Measurements from ENCODE around the gene ABCC10. TPM values are rescaled to one million over a fixed set of nuclear protein-coding genes. Genes with fewer than 3 reads are reported as not detected.

The ABCC10 gene
- total RNA-seq, 6 experiments from 2014 or later: 5.8 to 10.7 (median 7.5) TPM

DNA sequence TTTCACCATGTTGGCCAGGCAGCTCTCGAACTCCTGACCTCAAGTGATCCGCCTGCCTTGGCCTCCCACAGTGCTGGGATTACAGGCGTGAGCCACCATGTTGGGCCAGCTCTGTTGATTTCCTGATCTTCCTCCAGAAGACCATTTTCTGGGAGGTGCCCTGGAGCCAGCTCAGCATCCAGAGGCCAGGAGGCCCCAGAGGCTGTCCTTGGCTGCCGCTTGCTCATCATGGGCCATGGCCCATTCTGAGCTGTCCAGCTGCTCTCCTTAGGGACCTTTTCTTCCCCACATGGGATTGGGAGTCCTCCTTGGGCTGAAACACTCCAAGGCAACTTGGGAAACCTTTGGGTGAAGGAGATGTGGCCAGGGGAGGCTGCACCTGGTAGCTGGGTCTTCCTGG lies 67.4 kb downstream of the ABCC10 start:
- no peak overlapping the region for H3K27ac ChIP-seq

DNA sequence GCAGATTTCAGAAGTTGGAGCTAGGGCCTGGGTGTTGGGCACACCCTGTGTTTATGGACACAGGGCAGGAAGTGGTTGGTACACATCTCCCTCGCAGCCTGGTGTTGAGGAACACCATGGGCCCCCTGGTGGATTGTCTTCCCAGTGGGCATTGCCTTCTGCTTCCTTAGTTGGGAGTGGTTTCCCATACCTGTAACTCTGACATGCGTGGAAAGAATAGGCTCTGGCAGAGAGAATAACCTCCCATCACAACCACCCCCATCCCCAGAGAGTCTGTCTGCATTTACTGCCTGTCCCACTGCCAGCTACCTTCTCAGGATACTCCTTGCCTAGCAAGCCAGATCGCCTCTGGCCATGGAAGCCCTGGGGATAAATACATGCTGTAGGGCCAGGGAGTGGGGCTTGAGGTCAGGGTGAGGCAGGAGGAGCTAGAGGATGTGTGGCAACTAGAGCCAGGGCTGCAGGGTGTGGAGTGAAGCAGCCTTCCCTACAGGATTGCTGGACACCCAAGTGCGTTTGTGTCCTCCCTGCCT lies 68.1 kb downstream of the ABCC10 start:
- DNase-seq (no peak), ATAC-seq (no peak)
- WGBS (ENCODE audit: insufficient coverage, low coverage, low lambda C conversion rate, missing lambda C conversion rate): 100% methylated on average over 2 of the region's 4 CpGs
- no peaks in the 10 kb centered on the region for H3K9me3 ChIP-seq
- H3K4me3 ChIP-seq: no peak overlapping the region
- no peak overlapping the region for H3K27ac ChIP-seq
- peaks cover 0 to 23% (median 11%) of the 10 kb centered on the region in 4 donors for H3K4me1 ChIP-seq
- H3K36me3 ChIP-seq: peaks cover 0 to 20% (median 2%) of the 10 kb centered on the region in 4 donors
- TF ChIP-seq, protein P1, sequence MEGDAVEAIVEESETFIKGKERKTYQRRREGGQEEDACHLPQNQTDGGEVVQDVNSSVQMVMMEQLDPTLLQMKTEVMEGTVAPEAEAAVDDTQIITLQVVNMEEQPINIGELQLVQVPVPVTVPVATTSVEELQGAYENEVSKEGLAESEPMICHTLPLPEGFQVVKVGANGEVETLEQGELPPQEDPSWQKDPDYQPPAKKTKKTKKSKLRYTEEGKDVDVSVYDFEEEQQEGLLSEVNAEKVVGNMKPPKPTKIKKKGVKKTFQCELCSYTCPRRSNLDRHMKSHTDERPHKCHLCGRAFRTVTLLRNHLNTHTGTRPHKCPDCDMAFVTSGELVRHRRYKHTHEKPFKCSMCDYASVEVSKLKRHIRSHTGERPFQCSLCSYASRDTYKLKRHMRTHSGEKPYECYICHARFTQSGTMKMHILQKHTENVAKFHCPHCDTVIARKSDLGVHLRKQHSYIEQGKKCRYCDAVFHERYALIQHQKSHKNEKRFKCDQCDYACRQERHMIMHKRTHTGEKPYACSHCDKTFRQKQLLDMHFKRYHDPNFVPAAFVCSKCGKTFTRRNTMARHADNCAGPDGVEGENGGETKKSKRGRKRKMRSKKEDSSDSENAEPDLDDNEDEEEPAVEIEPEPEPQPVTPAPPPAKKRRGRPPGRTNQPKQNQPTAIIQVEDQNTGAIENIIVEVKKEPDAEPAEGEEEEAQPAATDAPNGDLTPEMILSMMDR (IDR thresholded peaks at IDR 0.05): no peak
- TF ChIP-seq POLR2A (IDR thresholded peaks at IDR 0.05): no peak
- intact Hi-C loops (cut with DNase I): no loop called here
- H3K27me3 ChIP-seq: no peaks in the 10 kb centered on the region

More for the DNA sequence above, 67.4 kb downstream of the ABCC10 start:
- ATAC-seq: no peak
- H3K27me3 ChIP-seq: no peaks in the 10 kb centered on the region
- no peak overlapping the region for H3K4me3 ChIP-seq
- WGBS (ENCODE audit: insufficient coverage, low coverage, low lambda C conversion rate, missing lambda C conversion rate): no CpG with 5 or more reads among the region's 4 CpGs
- DNase-seq: no peak
- H3K36me3 ChIP-seq: peaks cover 0 to 13% (median 0%) of the 10 kb centered on the region in 4 donors
- H3K4me1 ChIP-seq: peaks cover 0 to 21% (median 9%) of the 10 kb centered on the region in 4 donors
- intact Hi-C loops (cut with DNase I): no loop called here
- no peaks in the 10 kb centered on the region for H3K9me3 ChIP-seq
- no peak for TF ChIP-seq POLR2A (IDR thresholded peaks at IDR 0.05)
- TF ChIP-seq, protein P1 (IDR thresholded peaks at IDR 0.05): no peak

DNA sequence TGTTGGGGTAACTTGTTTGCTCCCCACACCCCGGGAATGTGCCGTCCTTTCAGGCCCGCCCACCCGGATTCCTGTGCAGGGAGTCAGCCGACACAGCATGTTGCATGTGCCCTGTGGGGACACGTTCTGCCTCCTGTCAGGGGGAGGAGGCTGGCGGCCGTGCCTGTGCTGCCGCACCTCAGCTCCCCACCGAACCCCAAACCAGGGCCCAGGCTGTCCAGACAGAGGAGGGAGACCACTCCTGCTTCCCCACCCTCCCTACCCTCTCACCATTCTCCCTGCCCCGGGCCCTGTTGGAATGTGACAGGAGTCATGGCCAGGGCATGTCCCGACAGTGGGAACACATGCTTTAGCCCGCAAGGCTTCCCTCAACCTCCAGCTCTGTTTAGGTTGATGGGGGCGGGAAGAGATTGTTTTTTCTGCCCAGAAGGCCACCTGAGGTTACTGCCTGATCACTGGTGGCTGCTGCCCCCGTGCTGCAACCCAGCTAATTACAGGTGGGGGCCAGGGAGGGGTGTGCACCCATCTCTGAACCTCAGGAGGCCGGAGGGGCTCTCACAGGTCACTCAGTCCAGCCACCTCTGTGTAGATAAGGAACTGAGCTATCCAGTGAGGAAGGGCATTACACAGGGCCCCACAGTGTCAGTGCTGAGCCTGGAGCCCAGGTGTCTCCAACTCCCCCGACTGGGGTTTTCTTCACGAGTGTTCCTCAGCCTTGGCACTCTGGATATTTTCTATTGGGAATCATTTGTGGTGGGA lies 69.2 kb downstream of the ABCC10 start:
- DNase-seq: no peak
- H3K36me3 ChIP-seq: peaks cover 0 to 30% (median 4%) of the 10 kb centered on the region in 4 donors
- no peak overlapping the region for H3K4me3 ChIP-seq
- WGBS (ENCODE audit: insufficient coverage, low coverage, low lambda C conversion rate, missing lambda C conversion rate): 40% methylated on average over 3 of the region's 18 CpGs
- H3K9me3 ChIP-seq: no peaks in the 10 kb centered on the region
- intact Hi-C loops (cut with DNase I): no loop called here
- TF ChIP-seq, protein P1 (IDR thresholded peaks at IDR 0.05): peak; percentile 41 to 53 (median 44)
- no peak for TF ChIP-seq POLR2A (IDR thresholded peaks at IDR 0.05)
- H3K27ac ChIP-seq: no peak overlapping the region
- H3K4me1 ChIP-seq: peaks cover 0 to 23% (median 11%) of the 10 kb centered on the region in 4 donors
- no peaks in the 10 kb centered on the region for H3K27me3 ChIP-seq
- peak; percentile 12 to 45 (median 28) for ATAC-seq

DNA sequence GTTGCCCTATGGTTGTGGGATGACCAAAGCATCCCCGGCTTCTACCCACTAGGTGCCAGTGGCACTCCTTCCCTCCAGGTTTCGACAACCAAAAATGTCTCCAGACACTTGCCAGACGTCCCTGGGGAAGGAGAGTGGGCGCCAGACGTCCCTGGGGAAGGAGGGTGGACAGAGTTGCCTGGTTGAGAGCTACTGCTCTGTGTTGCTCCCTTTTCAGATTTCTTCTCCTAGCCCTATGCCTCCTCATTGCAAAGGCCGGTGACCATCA lies 69.7 kb downstream of the ABCC10 start:
- intact Hi-C loops (cut with DNase I): no loop called here
- peaks cover 0 to 30% (median 5%) of the 10 kb centered on the region in 4 donors for H3K36me3 ChIP-seq
- TF ChIP-seq, protein P1 (IDR thresholded peaks at IDR 0.05): no peak
- no peak for TF ChIP-seq POLR2A (IDR thresholded peaks at IDR 0.05)
- no peak for ATAC-seq
- DNase-seq: no peak
- peaks cover 0 to 23% (median 11%) of the 10 kb centered on the region in 4 donors for H3K4me1 ChIP-seq
- no peak overlapping the region for H3K27ac ChIP-seq
- H3K27me3 ChIP-seq: no peaks in the 10 kb centered on the region
- no peaks in the 10 kb centered on the region for H3K9me3 ChIP-seq
- no peak overlapping the region for H3K4me3 ChIP-seq
- 87% methylated on average over 4 of the region's 6 CpGs for WGBS (ENCODE audit: insufficient coverage, low coverage, low lambda C conversion rate, missing lambda C conversion rate)
